Spinal cord (tissue), 10 donors: ENCODE measurements around the gene ASAP2. TPM values are rescaled to one million over a fixed set of nuclear protein-coding genes. Genes with fewer than 3 reads are reported as not detected.

Experiments
- DNase-seq, 6 donors: peaks; one replicate each; pipeline versions ENCODE4 v3.0.0 to v3.0.0-alpha.2; 2013 to 2015; ENCODE audit warnings: low spot score in 6 of 6, low read depth in 4 of 6
- H3K27ac ChIP-seq: one replicate; pipeline ENCODE4 v1.5.1; 2013; ENCODE audit warnings: low read depth, low read length, control low read depth
- H3K27me3 ChIP-seq: one replicate; pipeline ENCODE4 v1.6.1; 2013; ENCODE audit warnings: low read length; ENCODE audit not compliant: control insufficient read depth, insufficient read depth
- H3K36me3 ChIP-seq: one replicate; pipeline ENCODE4 v1.6.1; 2013; ENCODE audit warnings: low read length; ENCODE audit not compliant: control insufficient read depth, insufficient read depth
- H3K4me1 ChIP-seq: one replicate; pipeline ENCODE4 v1.6.1; 2013; ENCODE audit warnings: low read length; ENCODE audit not compliant: control insufficient read depth, insufficient read depth
- H3K4me3 ChIP-seq: one replicate; pipeline ENCODE4 v1.5.1; 2013; ENCODE audit warnings: low read depth, low read length, control low read depth
- H3K9me3 ChIP-seq: one replicate; pipeline ENCODE4 v1.6.1; 2013; ENCODE audit warnings: low read length; ENCODE audit not compliant: control insufficient read depth, insufficient read depth
- WGBS: methylation state at CpG from one replicate; pipeline ENCODE4 v1.1.5; 2013; ENCODE audit warnings: missing lambda C conversion rate; ENCODE audit not compliant: insufficient coverage; 5-methylcytosine and 5-hydroxymethylcytosine counted together
- polyA plus RNA-seq, 2 donors: library from polyadenylated mRNA; unstranded; fragments of 120-200 nt; gene quantifications; one replicate each; pipeline ENCODE4 v1.2.1, GENCODE V29; 2013; ENCODE audit not compliant: insufficient read length in 2 of 2
- total RNA-seq, 2 donors: library from RNA; depleted of rRNA in 1 of 2; stranded (reverse); fragments of 120-200 nt in 1 of 2; fragments of >200 nt in 1 of 2; gene quantifications; one replicate each; pipeline versions ENCODE4 v1.2.3 to v1.2.4, GENCODE V29; 2013 to 2014
- donor health status: healthy.

Gene ASAP2
- total and polyA plus RNA-seq, 4 donors: 30.4 to 48.6 (median 32.5) TPM

- Histone ChIP-seq H3K4me1 (no peaks in the 10 kb centered on the region), H3K36me3 (no peaks in the 10 kb centered on the region), H3K4me3 (no peak overlapping the region), H3K9me3 (no peaks in the 10 kb centered on the region), H3K27me3 (no peaks in the 10 kb centered on the region), H3K27ac (peak overlapping the region; percentile 19)
- 70% methylated on average over 13 of the region's 13 CpGs for WGBS
- DNase-seq: no peak
These were observed 38.6 kb upstream of the ASAP2 start for GRCh38 chr2:9167718-9168657.

- WGBS: 88% methylated on average over 3 of the region's 4 CpGs
- no peak overlapping the region for H3K4me3 ChIP-seq
- DNase-seq: peak in 1 of 6 donors; percentile 57
- H3K27ac ChIP-seq: peak overlapping the region; percentile 19
- no peaks in the 10 kb centered on the region for H3K4me1 ChIP-seq
- H3K27me3 ChIP-seq: no peaks in the 10 kb centered on the region
- no peaks in the 10 kb centered on the region for H3K36me3 ChIP-seq
- no peaks in the 10 kb centered on the region for H3K9me3 ChIP-seq
These were observed 37.8 kb upstream of the ASAP2 start for GRCh38 chr2:9168821-9169221.

GRCh38 chr2:9169349-9170107 is 37.1 kb upstream of the ASAP2 start:
- H3K9me3 ChIP-seq: no peaks in the 10 kb centered on the region
- H3K36me3 ChIP-seq: no peaks in the 10 kb centered on the region
- H3K4me3 ChIP-seq: no peak overlapping the region
- no peaks in the 10 kb centered on the region for H3K27me3 ChIP-seq
- no peak for DNase-seq
- H3K27ac ChIP-seq: no peak overlapping the region
- H3K4me1 ChIP-seq: no peaks in the 10 kb centered on the region
- WGBS: 94% methylated on average over 4 of the region's 9 CpGs

- no peak for DNase-seq
- no peak overlapping the region for H3K27ac ChIP-seq
- no peaks in the 10 kb centered on the region for H3K36me3 ChIP-seq
- no peak overlapping the region for H3K4me3 ChIP-seq
- no peaks in the 10 kb centered on the region for H3K4me1 ChIP-seq
- no peaks in the 10 kb centered on the region for H3K27me3 ChIP-seq
- H3K9me3 ChIP-seq: no peaks in the 10 kb centered on the region
- WGBS: 73% methylated on average over 3 of the region's 8 CpGs
These were observed 36.0 kb upstream of the ASAP2 start for GRCh38 chr2:9170458-9171130.

- Histone ChIP-seq H3K27me3 (no peaks in the 10 kb centered on the region), H3K36me3 (no peaks in the 10 kb centered on the region), H3K4me1 (peaks cover 15% of the 10 kb centered on the region), H3K27ac (no peak overlapping the region), H3K9me3 (no peaks in the 10 kb centered on the region), H3K4me3 (no peak overlapping the region)
- no peak for DNase-seq
- 73% methylated on average over 9 of the region's 10 CpGs for WGBS
These were observed 31.7 kb upstream of the ASAP2 start for GRCh38 chr2:9174771-9175437.

GRCh38 chr2:9178110-9178903 is 28.3 kb upstream of the ASAP2 start:
- Histone ChIP-seq H3K27ac (peak overlapping the region; percentile 72), H3K4me1 (peaks cover 16% of the 10 kb centered on the region), H3K4me3 (no peak overlapping the region), H3K9me3 (no peaks in the 10 kb centered on the region), H3K36me3 (no peaks in the 10 kb centered on the region), H3K27me3 (no peaks in the 10 kb centered on the region)
- no peak for DNase-seq
- 75% methylated on average over 2 of the region's 2 CpGs for WGBS

GRCh38 chr2:9178904-9179571 is 27.6 kb upstream of the ASAP2 start:
- DNase-seq: peak in 4 of 6 donors; percentile 15 to 81 (median 53)
- H3K4me3 ChIP-seq: no peak overlapping the region
- 26% methylated on average over 13 of the region's 13 CpGs for WGBS
- H3K27me3 ChIP-seq: no peaks in the 10 kb centered on the region
- peak overlapping the region; percentile 72 for H3K27ac ChIP-seq
- no peaks in the 10 kb centered on the region for H3K36me3 ChIP-seq
- H3K9me3 ChIP-seq: no peaks in the 10 kb centered on the region
- H3K4me1 ChIP-seq: peaks cover 20% of the 10 kb centered on the region

- peak overlapping the region; percentile 72 for H3K27ac ChIP-seq
- 71% methylated on average over 4 of the region's 9 CpGs for WGBS
- peaks cover 22% of the 10 kb centered on the region for H3K4me1 ChIP-seq
- H3K27me3 ChIP-seq: no peaks in the 10 kb centered on the region
- H3K36me3 ChIP-seq: no peaks in the 10 kb centered on the region
- DNase-seq: no peak
- no peak overlapping the region for H3K4me3 ChIP-seq
- no peaks in the 10 kb centered on the region for H3K9me3 ChIP-seq
These were observed 26.9 kb upstream of the ASAP2 start for GRCh38 chr2:9179572-9180201.
